ENCODE results near the gene TRABD.

TRABD gene

GRCh38 chr22:50165436-50166123 is 20.1 kb upstream of the TRABD start:
- TF ChIP-seq REST (IDR thresholded peaks at IDR 0.05; ENCODE audit: insufficient read depth in 1 of 2, low read depth in 2 of 2, low read length in 2 of 2) (no peak), FOXP2 (optimal IDR thresholded peaks at IDR 0.05; ENCODE audit: borderline replicate concordance, extremely low read depth, extremely low read length, insufficient read depth) (no peak), TAF1 (IDR thresholded peaks at IDR 0.05; ENCODE audit: borderline replicate concordance, insufficient read depth, low read length) (no peak), POLR2AphosphoS5 (IDR thresholded peaks at IDR 0.05; ENCODE audit: low read depth, low read length) (no peak), SIN3A (IDR thresholded peaks at IDR 0.05; ENCODE audit: borderline replicate concordance, insufficient read depth, low read length) (no peak)

DNA sequence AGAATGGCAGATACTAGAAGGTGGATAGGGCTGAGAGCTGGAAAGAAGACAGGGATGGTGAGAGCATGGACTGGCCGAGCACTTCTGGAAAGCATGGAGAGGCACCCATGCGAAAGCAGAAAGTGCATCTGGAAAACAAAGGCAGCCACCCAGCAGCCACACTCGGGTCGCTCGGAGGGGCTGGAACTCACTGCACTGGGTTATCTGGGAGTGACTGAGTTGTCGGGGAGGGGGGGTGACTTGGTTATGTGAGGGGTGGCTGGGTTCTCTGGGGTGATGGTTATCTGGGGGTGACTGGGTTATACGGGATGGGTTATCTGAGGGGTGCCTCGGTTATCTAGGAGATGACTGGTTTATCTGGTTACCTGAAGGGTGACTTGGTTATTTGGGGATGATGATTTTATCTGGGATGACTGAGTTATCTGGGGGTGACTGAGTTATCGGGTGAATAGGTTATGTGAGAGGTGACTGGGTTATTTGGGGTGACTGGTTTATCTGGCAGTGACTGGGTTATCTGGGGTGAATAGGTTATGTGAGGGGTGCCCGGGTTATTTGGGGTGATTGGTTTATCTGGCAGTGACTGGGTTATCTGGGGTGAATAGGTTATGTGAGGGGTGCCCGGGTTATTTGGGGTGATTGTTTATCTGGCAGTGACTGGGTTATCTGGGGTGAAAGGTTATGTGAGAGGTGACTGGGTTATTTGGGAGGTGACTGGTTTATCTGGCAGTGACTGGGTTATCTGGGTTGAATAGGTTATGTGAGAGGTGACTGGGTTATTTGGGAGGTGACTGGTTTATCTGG is 17.8 kb upstream of the TRABD start:
- TF ChIP-seq POLR2AphosphoS5 (IDR thresholded peaks at IDR 0.05; ENCODE audit: low read depth, low read length): no peak
- no peak for TF ChIP-seq REST (IDR thresholded peaks at IDR 0.05; ENCODE audit: insufficient read depth in 1 of 2, low read depth in 2 of 2, low read length in 2 of 2)
- no peak for TF ChIP-seq FOXP2 (optimal IDR thresholded peaks at IDR 0.05; ENCODE audit: borderline replicate concordance, extremely low read depth, extremely low read length, insufficient read depth)
- no peak for TF ChIP-seq TAF1 (IDR thresholded peaks at IDR 0.05; ENCODE audit: borderline replicate concordance, insufficient read depth, low read length)
- no peak for TF ChIP-seq SIN3A (IDR thresholded peaks at IDR 0.05; ENCODE audit: borderline replicate concordance, insufficient read depth, low read length)

DNA sequence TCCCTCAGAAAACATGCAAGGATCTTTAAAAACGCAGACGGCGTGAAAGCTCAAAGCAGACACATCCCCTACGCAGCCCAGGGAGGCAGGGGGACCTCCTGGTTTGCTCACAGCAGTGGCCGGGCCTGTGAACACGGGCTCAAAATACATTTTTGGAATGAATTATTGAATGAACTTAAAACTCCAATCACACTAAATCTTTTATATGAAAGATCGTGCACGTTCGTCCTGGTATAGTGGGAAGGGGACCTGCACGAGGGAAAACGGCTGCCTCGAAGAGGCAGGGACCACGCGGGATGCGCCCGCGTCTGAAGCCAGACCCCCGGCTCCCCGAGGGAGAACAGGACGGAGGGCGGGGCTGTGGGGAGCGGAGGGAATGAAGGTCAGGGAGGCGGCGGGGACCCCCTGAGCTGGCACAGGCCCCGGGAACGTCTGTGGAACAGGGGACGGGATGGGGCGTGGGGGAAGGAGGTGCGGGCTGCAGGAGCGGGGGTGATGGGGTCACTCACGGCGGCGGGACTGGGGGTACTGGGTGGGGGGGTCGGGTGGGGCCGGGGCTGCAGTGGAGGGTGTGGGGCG is 16.4 kb upstream of the TRABD start:
- TF ChIP-seq REST (IDR thresholded peaks at IDR 0.05; ENCODE audit: insufficient read depth in 1 of 2, low read depth in 2 of 2, low read length in 2 of 2) (no peak), FOXP2 (optimal IDR thresholded peaks at IDR 0.05; ENCODE audit: borderline replicate concordance, extremely low read depth, extremely low read length, insufficient read depth) (no peak), SIN3A (IDR thresholded peaks at IDR 0.05; ENCODE audit: borderline replicate concordance, insufficient read depth, low read length) (no peak), TAF1 (IDR thresholded peaks at IDR 0.05; ENCODE audit: borderline replicate concordance, insufficient read depth, low read length) (no peak), POLR2AphosphoS5 (IDR thresholded peaks at IDR 0.05; ENCODE audit: low read depth, low read length) (no peak)

GRCh38 chr22:50169774-50170341 is 15.9 kb upstream of the TRABD start:
- TF ChIP-seq TAF1 (IDR thresholded peaks at IDR 0.05; ENCODE audit: borderline replicate concordance, insufficient read depth, low read length): no peak
- no peak for TF ChIP-seq SIN3A (IDR thresholded peaks at IDR 0.05; ENCODE audit: borderline replicate concordance, insufficient read depth, low read length)
- peak; percentile 54 for TF ChIP-seq FOXP2 (optimal IDR thresholded peaks at IDR 0.05; ENCODE audit: borderline replicate concordance, extremely low read depth, extremely low read length, insufficient read depth)
